OCI-LY7 (cell line): Measurements from ENCODE around the gene FRMPD4. TPM values are rescaled to one million over a fixed set of nuclear protein-coding genes. Genes with fewer than 3 reads are reported as not detected.

Experiments
- BruUV-seq: library from RNA; stranded (reverse); fragments of 400-500 nt; replicated peaks from 2 replicates; lab custom pipeline; 2021; lab: Mats Ljungman, UMichigan
- CTCF ChIA-PET: fragments of 300-600 bp; sonication (Branson Sonifier 250); formaldehyde crosslinking; loops from one replicate; lab custom pipeline; 2022; ENCODE audit warnings: antibody characterized with exemption; ENCODE audit not compliant: unreplicated experiment; lab: Charles Lee
- POLR2A ChIA-PET: fragments of 300-600 bp; sonication (Branson Sonifier 250); formaldehyde crosslinking; loops from one replicate; lab custom pipeline; 2022; ENCODE audit warnings: antibody characterized with exemption; lab: Charles Lee
- DNase-seq: peaks from one replicate; pipeline ENCODE4 v3.0.0-alpha.2; 2015; ENCODE audit warnings: low spot score
- H2AFZ ChIP-seq: fragments of 200-600 bp; sonication (generic), shearing (Covaris generic); 2 replicates; pipeline ENCODE4 v1.6.1; 2014; ENCODE audit warnings: mild to moderate bottlenecking, antibody characterized with exemption, low read length, moderate library complexity
- H3K27ac ChIP-seq: fragments of 200-600 bp; sonication (generic); 2 replicates; pipeline ENCODE4 v1.5.1; 2014; ENCODE audit warnings: mixed run types, low read depth, mild to moderate bottlenecking, moderate library complexity, low read length, inconsistent platforms; ENCODE audit not compliant: poor library complexity, severe bottlenecking
- H3K36me3 ChIP-seq: fragments of 200-600 bp; sonication (generic); 2 replicates; pipeline ENCODE4 v1.6.1; 2014; ENCODE audit warnings: mild to moderate bottlenecking, antibody characterized with exemption, low read length, moderate library complexity, mixed read lengths; ENCODE audit not compliant: insufficient read depth
- H3K4me1 ChIP-seq: fragments of 200-600 bp; sonication (generic); 2 replicates; pipeline ENCODE4 v1.5.1; 2014; ENCODE audit warnings: mild to moderate bottlenecking, low read length; ENCODE audit not compliant: insufficient read depth, poor library complexity, severe bottlenecking
- H3K4me2 ChIP-seq: fragments of 200-600 bp; sonication (generic); 2 replicates; pipeline ENCODE4 v1.6.1; 2014; ENCODE audit warnings: mild to moderate bottlenecking, low read length
- H3K4me3 ChIP-seq: fragments of 200-600 bp; sonication (generic); 2 replicates; pipeline ENCODE4 v1.5.1; 2014; ENCODE audit warnings: mild to moderate bottlenecking, low read depth, low read length; ENCODE audit not compliant: poor library complexity, severe bottlenecking
- H3K79me2 ChIP-seq: fragments of 200-600 bp; sonication (generic); 2 replicates; pipeline ENCODE4 v1.6.1; 2016; ENCODE audit warnings: low read depth, mild to moderate bottlenecking, low read length, moderate library complexity, mixed read lengths; ENCODE audit not compliant: insufficient read depth
- H3K9me2 ChIP-seq: fragments of 200-600 bp; sonication (generic); 2 replicates; pipeline ENCODE4 v1.6.1; 2016; ENCODE audit warnings: mild to moderate bottlenecking, low read length, mixed read lengths; ENCODE audit not compliant: insufficient read depth
- H3K9me3 ChIP-seq: fragments of 200-600 bp; sonication (generic); 2 replicates; pipeline ENCODE4 v1.6.1; 2014; ENCODE audit warnings: mild to moderate bottlenecking, mixed run types, low read length, mixed read lengths
- H4K20me1 ChIP-seq: fragments of 200-600 bp; sonication (generic); 2 replicates; pipeline ENCODE4 v1.6.1; 2014; ENCODE audit warnings: mild to moderate bottlenecking, antibody characterized with exemption, low read length, moderate library complexity, mixed read lengths; ENCODE audit not compliant: insufficient read depth
- CTCF ChIP-seq: fragments of 200-600 bp; sonication (generic); conservative IDR thresholded peaks from 2 replicates; pipeline ENCODE4 v1.5.1; 2014; ENCODE audit warnings: mild to moderate bottlenecking, antibody characterized with exemption, low read length, moderate library complexity, mixed read lengths
- EZH2phosphoT487 ChIP-seq: fragments of 200-600 bp; sonication (generic); IDR thresholded peaks from 2 replicates; pipeline ENCODE4 v1.6.1; 2018; ENCODE audit warnings: low read depth, borderline replicate concordance, mild to moderate bottlenecking, mixed run types, antibody characterized with exemption, low read length, moderate library complexity, mixed read lengths
- intact Hi-C: fragments of 100-400 bp; cut with micrococcal nuclease; formaldehyde crosslinking; loops from one replicate; pipeline ENCODE4 v1.10.0; 2022; ENCODE audit not compliant: unreplicated experiment
- total RNA-seq, 2 experiments: library from RNA; depleted of rRNA in 1 of 2; stranded (reverse); fragments of >200 nt in 1 of 2; shearing (Covaris generic) in 1 of 2; gene quantifications; 2 replicates each; pipeline ENCODE4 v1.2.3, GENCODE V29; 2014 to 2022

Gene FRMPD4
- total RNA-seq, 2 experiments from 2014 or later, result not detected

GRCh38 chrX:12309040-12309743 is 170.9 kb downstream of the FRMPD4 start:
- Histone ChIP-seq H3K9me3 (no peaks in the 10 kb centered on the region), H3K4me1 (no peaks in the 10 kb centered on the region), H4K20me1 (no peaks in the 10 kb centered on the region), H3K4me3 (no peak overlapping the region), H3K4me2 (no peak overlapping the region), H2AFZ (no peak overlapping the region), H3K36me3 (no peaks in the 10 kb centered on the region), H3K27ac (no peak overlapping the region), H3K9me2 (no peaks in the 10 kb centered on the region), H3K79me2 (no peaks in the 10 kb centered on the region)
- ChIA-PET CTCF (no interaction called here), POLR2A (no interaction called here)
- DNase-seq, result no peak
- TF ChIP-seq CTCF (no peak), EZH2phosphoT487 (no peak)
- no TSS peak for BruUV-seq
- intact Hi-C loops, result no loop called here

- no peak for DNase-seq
- H3K4me3 ChIP-seq, result no peak overlapping the region
- H3K79me2 ChIP-seq, result no peaks in the 10 kb centered on the region
- H3K27ac ChIP-seq, result no peak overlapping the region
- intact Hi-C loops, result no loop called here
- BruUV-seq, result no TSS peak
- no peak overlapping the region for H3K4me2 ChIP-seq
- no peak for TF ChIP-seq EZH2phosphoT487
- TF ChIP-seq CTCF, result no peak
- no peaks in the 10 kb centered on the region for H3K4me1 ChIP-seq
- no peak overlapping the region for H2AFZ ChIP-seq
- no peaks in the 10 kb centered on the region for H3K9me2 ChIP-seq
- ChIA-PET POLR2A (no interaction called here), CTCF (no interaction called here)
- no peaks in the 10 kb centered on the region for H3K36me3 ChIP-seq
- H4K20me1 ChIP-seq, result no peaks in the 10 kb centered on the region
- H3K9me3 ChIP-seq, result no peaks in the 10 kb centered on the region
Measured at GRCh38 chrX:12309744-12310076, 171.4 kb downstream of the FRMPD4 start.

GRCh38 chrX:12314651-12315050 is 176.4 kb downstream of the FRMPD4 start:
- Histone ChIP-seq H2AFZ (no peak overlapping the region), H3K79me2 (no peaks in the 10 kb centered on the region), H3K4me1 (no peaks in the 10 kb centered on the region), H3K27ac (no peak overlapping the region), H3K9me3 (no peaks in the 10 kb centered on the region), H3K4me2 (no peak overlapping the region), H3K36me3 (no peaks in the 10 kb centered on the region), H4K20me1 (no peaks in the 10 kb centered on the region), H3K9me2 (no peaks in the 10 kb centered on the region), H3K4me3 (no peak overlapping the region)
- POLR2A ChIA-PET, result interaction anchor here (0.6 kb wide), 1 partner anchor 360 kb away, joined by 3 read pairs; no protein-coding TSS in a partner anchor
- no TSS peak for BruUV-seq
- no peak for DNase-seq
- CTCF ChIA-PET, result no interaction called here
- intact Hi-C loops, result no loop called here
- TF ChIP-seq CTCF (no peak), EZH2phosphoT487 (no peak)
